ENCODE data around the gene RNF220.

The RNF220 gene

GRCh38 chr1:44409757-44410156, 4.7 kb downstream of the RNF220 start:
- Histone ChIP-seq H3K36me3 (ENCODE audit: control insufficient read depth in 2 of 2, insufficient read depth in 1 of 2, low read length in 2 of 2) (peaks cover 0 to 6% of the 10 kb centered on the region in 2 experiments; a peak in 1 of 3 replicates), H3K27ac (ENCODE audit: extremely low read depth, low read depth, low read length) (no peak overlapping the region), H3K4me1 (ENCODE audit: control insufficient read depth, insufficient read depth, low read length) (no peaks in the 10 kb centered on the region), H3K4me3 (ENCODE audit: low read depth, low read length) (no peak overlapping the region), H3K9me3 (ENCODE audit: control insufficient read depth, insufficient read depth, low read depth, low read length) (no peaks in the 10 kb centered on the region)
- TF ChIP-seq ZNF544 (tag by site-specific recombination; IDR thresholded peaks at IDR 0.05) (no peak), ZNF558 (tag by site-specific recombination; IDR thresholded peaks at IDR 0.05) (no peak), ZFHX2 (tag by site-specific recombination; conservative IDR thresholded peaks at IDR 0.05) (peak; percentile 42), ZNF239 (tag by site-specific recombination; IDR thresholded peaks at IDR 0.05) (no peak), SALL2 (tag by site-specific recombination; IDR thresholded peaks at IDR 0.05; ENCODE audit: borderline replicate concordance) (no peak), CTCF (tag by site-specific recombination; IDR thresholded peaks at IDR 0.05) (no peak), EGR2 (tag by site-specific recombination; IDR thresholded peaks at IDR 0.05; ENCODE audit: low read depth) (peak; percentile 62), ZNF335 (tag by site-specific recombination; conservative IDR thresholded peaks at IDR 0.05) (no peak), ZNF585B (tag by site-specific recombination; IDR thresholded peaks at IDR 0.05) (no peak), ATF2 (tag by site-specific recombination; IDR thresholded peaks at IDR 0.05; ENCODE audit: low read depth) (no peak), ZNF398 (tag by site-specific recombination; IDR thresholded peaks at IDR 0.05) (0 out of 2 replicates have a peak, but pooled peaks have one; percentile 23), PRDM4 (tag by site-specific recombination; IDR thresholded peaks at IDR 0.05) (no peak), ZNF175 (tag by site-specific recombination; IDR thresholded peaks at IDR 0.05) (no peak), PRDM6 (tag by site-specific recombination; IDR thresholded peaks at IDR 0.05) (peak; percentile 70), ZNF37A (tag by site-specific recombination; IDR thresholded peaks at IDR 0.05) (no peak), ZNF473 (tag by site-specific recombination; IDR thresholded peaks at IDR 0.05) (no peak), OVOL3 (tag by site-specific recombination; IDR thresholded peaks at IDR 0.05) (no peak)
- ChIA-PET POLR2A (no interaction called here), CTCF (interaction anchor here (0.7 kb wide), 1 partner anchor 35 kb away, joined by 3 read pairs; no protein-coding TSS in a partner anchor)
